Activated CD4-positive, alpha-beta memory T cell treated with anti-CD3 and anti-CD28 coated beads for 36 hours (primary cell): ENCODE measurements around the gene PATL1. TPM values are rescaled to one million over a fixed set of nuclear protein-coding genes. Genes with fewer than 3 reads are reported as not detected.
"Not testable (repeated sequence)": the region's sequence is repeated elsewhere in the genome, so short reads cannot be mapped to it uniquely, and the experiment has no call there.

ENCODE experiments used
- CTCF ChIA-PET: fragments of 350-600 bp; sonication (Branson Sonifier 250); formaldehyde crosslinking; loops from one replicate; lab custom pipeline; 2021; ENCODE audit warnings: antibody characterized with exemption, inconsistent platforms; lab: Charles Lee
- POLR2A ChIA-PET: fragments of 350-600 bp; sonication (Branson Sonifier 250); formaldehyde crosslinking; loops from one replicate; lab custom pipeline; 2021; ENCODE audit warnings: antibody characterized with exemption; lab: Charles Lee
- DNase-seq: peaks from one replicate; pipeline ENCODE4 v3.0.0-alpha.2; 2020
- H3K27ac Mint-ChIP-seq: one replicate; pipeline ENCODE4 v1.8.0; 2021; ENCODE audit warnings: mixed read lengths
- H3K27me3 Mint-ChIP-seq: one replicate; pipeline ENCODE4 v1.8.0; 2021; ENCODE audit warnings: mixed read lengths
- H3K36me3 Mint-ChIP-seq: one replicate; pipeline ENCODE4 v1.8.0; 2021; ENCODE audit warnings: mixed read lengths
- H3K4me1 Mint-ChIP-seq: one replicate; pipeline ENCODE4 v1.8.0; 2021; ENCODE audit warnings: low read depth, mixed read lengths
- H3K4me3 Mint-ChIP-seq: one replicate; pipeline ENCODE4 v1.8.0; 2021; ENCODE audit warnings: mild to moderate bottlenecking, mixed read lengths
- H3K9me3 Mint-ChIP-seq: one replicate; pipeline ENCODE4 v1.8.0; 2021; ENCODE audit warnings: mixed read lengths
- intact Hi-C: fragments of 100-400 bp; cut with micrococcal nuclease; formaldehyde crosslinking; loops from one replicate; pipeline ENCODE4 v1.15.1; 2023
- total RNA-seq, 2 experiments: library from RNA; stranded (reverse); gene quantifications; one replicate each; pipeline ENCODE4 v1.2.3, GENCODE V29; 2021

Gene PATL1
- total RNA-seq, 2 experiments from 2014 or later = 58.3 to 62.3 TPM

- POLR2A ChIA-PET = no interaction called here
- H3K4me3 Mint-ChIP-seq = no peak overlapping the region
- no peaks in the 10 kb centered on the region for H3K27me3 Mint-ChIP-seq
- H3K27ac Mint-ChIP-seq = no peak overlapping the region
- intact Hi-C loops = no loop called here
- no peaks in the 10 kb centered on the region for H3K4me1 Mint-ChIP-seq
- no peak for DNase-seq
- CTCF ChIA-PET = no interaction called here
- H3K36me3 Mint-ChIP-seq = peaks cover 68% of the 10 kb centered on the region
- no peaks in the 10 kb centered on the region for H3K9me3 Mint-ChIP-seq
These were observed 27.7 kb downstream of the PATL1 start for GRCh38 chr11:59641156-59641555.

- H3K27me3 Mint-ChIP-seq = no peaks in the 10 kb centered on the region
- H3K27ac Mint-ChIP-seq = no peak overlapping the region
These were observed 38.3 kb downstream of the PATL1 start for GRCh38 chr11:59630493-59630892.

DNA sequence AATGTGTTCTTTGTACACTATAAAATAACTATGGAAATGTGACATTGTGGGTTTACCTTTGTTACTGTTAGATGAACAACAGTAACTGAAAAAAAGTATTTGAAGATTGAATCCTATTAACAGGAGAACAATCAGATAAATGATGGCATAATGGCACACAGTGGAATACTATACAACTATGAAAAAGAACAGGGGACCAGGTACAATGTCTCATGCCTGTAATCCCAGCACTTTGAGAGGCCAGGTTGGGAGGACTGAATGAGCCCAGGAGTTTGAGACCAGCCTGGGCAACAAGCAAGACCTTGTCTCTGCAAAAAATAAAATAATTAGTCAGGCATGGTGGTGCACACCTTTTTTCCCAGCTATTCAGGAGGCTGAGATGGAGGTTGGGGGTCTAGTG lies 38.8 kb downstream of the PATL1 start:
- Mint-ChIP-seq H3K27me3 (no peaks in the 10 kb centered on the region), H3K4me3 (no peak overlapping the region), H3K9me3 (no peaks in the 10 kb centered on the region), H3K4me1 (no peaks in the 10 kb centered on the region), H3K27ac (no peak overlapping the region), H3K36me3 (peaks cover 10% of the 10 kb centered on the region)
- intact Hi-C loops = no loop called here
- no peak for DNase-seq
- ChIA-PET POLR2A (interaction anchor here (0.7 kb wide), 1 partner anchor 23 kb away, joined by 3 read pairs; no protein-coding TSS in a partner anchor), CTCF (interaction anchor here (0.6 kb wide), 1 partner anchor 109 kb away, joined by 3 read pairs; no protein-coding TSS in a partner anchor)

More at GRCh38 chr11:59630493-59630892, 38.3 kb downstream of the PATL1 start:
- H3K4me3 Mint-ChIP-seq = no peak overlapping the region
- peaks cover 10% of the 10 kb centered on the region for H3K36me3 Mint-ChIP-seq
- H3K4me1 Mint-ChIP-seq = no peaks in the 10 kb centered on the region
- POLR2A ChIA-PET = no interaction called here
- no peak for DNase-seq
- H3K9me3 Mint-ChIP-seq = no peaks in the 10 kb centered on the region
- CTCF ChIA-PET = no interaction called here
- intact Hi-C loops = no loop called here

GRCh38 chr11:59626969-59627368 lies 41.9 kb downstream of the PATL1 start:
- H3K4me1 Mint-ChIP-seq, H3K27me3 Mint-ChIP-seq, H3K36me3 Mint-ChIP-seq, H3K9me3 Mint-ChIP-seq, H3K4me3 Mint-ChIP-seq, CTCF ChIA-PET, intact Hi-C loops, H3K27ac Mint-ChIP-seq, POLR2A ChIA-PET, DNase-seq: not testable (repeated sequence)

DNA sequence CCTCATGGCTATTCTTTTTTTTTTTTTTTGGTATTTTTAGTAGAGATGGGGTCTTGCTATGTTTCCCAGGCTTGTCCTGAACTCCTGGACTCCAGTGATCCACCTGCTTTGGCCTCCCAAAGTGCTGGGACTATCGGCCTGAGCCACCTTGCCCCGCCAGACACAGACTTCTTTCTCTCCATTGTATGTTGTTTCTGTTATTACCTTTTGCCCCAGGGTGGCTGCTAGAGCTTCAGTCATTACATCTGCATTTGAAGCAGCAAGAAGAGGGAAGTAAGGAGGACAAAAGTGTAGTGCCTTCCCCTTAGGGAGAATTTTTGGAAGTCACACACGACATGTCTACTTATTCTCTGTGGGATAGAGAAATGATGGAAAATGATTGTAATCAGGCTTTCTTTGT lies 43.1 kb downstream of the PATL1 start:
- intact Hi-C loops = no loop called here
- ChIA-PET CTCF (no interaction called here), POLR2A (no interaction called here)
- peaks cover 5% of the 10 kb centered on the region for H3K36me3 Mint-ChIP-seq
- H3K27ac Mint-ChIP-seq = no peak overlapping the region
- no peak for DNase-seq
- H3K4me1 Mint-ChIP-seq = no peaks in the 10 kb centered on the region
- H3K27me3 Mint-ChIP-seq = no peaks in the 10 kb centered on the region
- H3K9me3 Mint-ChIP-seq = no peaks in the 10 kb centered on the region
- no peak overlapping the region for H3K4me3 Mint-ChIP-seq

GRCh38 chr11:59617876-59618275 lies 51.0 kb downstream of the PATL1 start:
- no peaks in the 10 kb centered on the region for H3K27me3 Mint-ChIP-seq
- intact Hi-C loops = loop anchor here (2.0 to 5.0 kb wide), 4 partner anchors 137 to 1041 kb away; partner anchors contain the start of genes LPXN, MRPL16, STX3 and ZFP91
- H3K36me3 Mint-ChIP-seq = peaks cover 7% of the 10 kb centered on the region
- no peaks in the 10 kb centered on the region for H3K9me3 Mint-ChIP-seq
- POLR2A ChIA-PET = interaction anchor here (2.9 kb wide), 1 partner anchor 51 kb away, joined by 23 read pairs; the partner anchor contains the start of gene PATL1
- H3K4me1 Mint-ChIP-seq = peaks cover 22% of the 10 kb centered on the region
- no peak overlapping the region for H3K4me3 Mint-ChIP-seq
- CTCF ChIA-PET = interaction anchor here (2.4 kb wide), 1 partner anchor 80 kb away, joined by 13 read pairs; no protein-coding TSS in a partner anchor
- DNase-seq = no peak
- H3K27ac Mint-ChIP-seq = no peak overlapping the region

GRCh38 chr11:59616396-59616982 lies 52.3 kb downstream of the PATL1 start:
- intact Hi-C loops = loop anchor here (1.0 to 5.0 kb wide), 9 partner anchors 53 to 1039 kb away; partner anchors contain the start of genes LPXN, MRPL16, PATL1 and STX3
- no peak for DNase-seq
- H3K4me1 Mint-ChIP-seq = peaks cover 36% of the 10 kb centered on the region
- POLR2A ChIA-PET = interaction anchor here (1.0 to 2.9 kb wide), 5 partner anchors 18 to 66 kb away, joined by 4 to 23 read pairs (median 6); partner anchors contain the start of gene PATL1
- no peaks in the 10 kb centered on the region for H3K27me3 Mint-ChIP-seq
- H3K27ac Mint-ChIP-seq = peak overlapping the region; percentile 95
- CTCF ChIA-PET = interaction anchor here (0.5 to 2.4 kb wide), 4 partner anchors 21 to 137 kb away, joined by 3 to 13 read pairs (median 10); partner anchors contain the start of gene PATL1
- no peaks in the 10 kb centered on the region for H3K9me3 Mint-ChIP-seq
- peak overlapping the region; percentile 75 for H3K4me3 Mint-ChIP-seq
- H3K36me3 Mint-ChIP-seq = peaks cover 11% of the 10 kb centered on the region

- intact Hi-C loops = loop anchor here (1.0 to 5.0 kb wide), 10 partner anchors 50 to 1039 kb away; partner anchors contain the start of genes LPXN, MRPL16, PATL1 and STX3
- CTCF ChIA-PET = interaction anchor here (0.5 to 2.4 kb wide), 4 partner anchors 21 to 138 kb away, joined by 3 to 13 read pairs (median 10); partner anchors contain the start of gene PATL1
- H3K9me3 Mint-ChIP-seq = no peaks in the 10 kb centered on the region
- H3K4me1 Mint-ChIP-seq = peaks cover 41% of the 10 kb centered on the region
- POLR2A ChIA-PET = interaction anchor here (0.8 to 2.9 kb wide), 6 partner anchors 18 to 79 kb away, joined by 3 to 23 read pairs (median 6); partner anchors contain the start of gene PATL1
- peak within 1 kb of the TSS; percentile 89 for H3K4me3 Mint-ChIP-seq
- no peaks in the 10 kb centered on the region for H3K27me3 Mint-ChIP-seq
- DNase-seq = peak; percentile 99
- H3K36me3 Mint-ChIP-seq = peaks cover 11% of the 10 kb centered on the region
- peak within 1 kb of the TSS; percentile 95 for H3K27ac Mint-ChIP-seq
These were observed 53.0 kb downstream of the PATL1 start, which contains the start of gene OSBP for GRCh38 chr11:59615637-59616395. OSBP (minus strand) TSS chr11:59615774; CDS start chr11:59615664, 110 bp downstream.

DNA sequence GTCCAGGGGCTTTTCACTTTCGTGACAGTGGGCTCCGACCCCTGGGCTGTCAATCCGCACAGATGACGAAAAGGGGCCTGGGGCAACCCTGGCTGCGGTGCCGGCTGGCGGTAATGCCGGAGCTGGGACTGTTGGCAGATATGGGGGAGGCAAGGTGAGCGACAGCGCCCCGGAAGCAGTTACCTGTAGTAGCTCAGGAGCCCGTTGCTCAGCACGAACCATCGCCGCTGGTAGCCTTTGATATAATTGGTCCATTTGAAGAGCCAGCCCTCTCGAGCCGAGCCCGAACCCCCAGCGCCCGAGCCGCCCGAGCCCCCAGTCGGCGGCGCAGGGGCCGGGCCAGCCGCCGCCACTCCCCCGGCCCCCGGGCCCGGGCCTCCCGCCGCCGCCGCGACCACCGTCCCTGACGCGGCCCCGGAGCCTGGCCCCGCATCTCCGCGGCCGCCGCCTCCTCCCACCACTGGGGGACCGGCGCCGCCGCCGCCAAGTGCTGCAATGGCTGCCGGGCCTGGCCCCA lies 53.7 kb downstream of the PATL1 start:
- Mint-ChIP-seq H3K9me3 (no peaks in the 10 kb centered on the region), H3K4me3 (peak overlapping the region; percentile 89), H3K4me1 (peaks cover 47% of the 10 kb centered on the region), H3K27me3 (no peaks in the 10 kb centered on the region), H3K36me3 (peaks cover 15% of the 10 kb centered on the region), H3K27ac (peak overlapping the region; percentile 95)
- ChIA-PET CTCF (interaction anchor here (0.6 to 2.4 kb wide), 4 partner anchors 10 to 78 kb away, joined by 3 to 13 read pairs (median 8); partner anchors contain the start of gene PATL1), POLR2A (interaction anchor here (0.8 to 2.9 kb wide), 4 partner anchors 17 to 78 kb away, joined by 3 to 23 read pairs (median 6); partner anchors contain the start of gene PATL1)
- DNase-seq = peak; percentile 71
- intact Hi-C loops = loop anchor here (1.0 to 5.0 kb wide), 4 partner anchors 49 to 1038 kb away; partner anchors contain the start of genes LPXN, MRPL16 and ZFP91

DNA sequence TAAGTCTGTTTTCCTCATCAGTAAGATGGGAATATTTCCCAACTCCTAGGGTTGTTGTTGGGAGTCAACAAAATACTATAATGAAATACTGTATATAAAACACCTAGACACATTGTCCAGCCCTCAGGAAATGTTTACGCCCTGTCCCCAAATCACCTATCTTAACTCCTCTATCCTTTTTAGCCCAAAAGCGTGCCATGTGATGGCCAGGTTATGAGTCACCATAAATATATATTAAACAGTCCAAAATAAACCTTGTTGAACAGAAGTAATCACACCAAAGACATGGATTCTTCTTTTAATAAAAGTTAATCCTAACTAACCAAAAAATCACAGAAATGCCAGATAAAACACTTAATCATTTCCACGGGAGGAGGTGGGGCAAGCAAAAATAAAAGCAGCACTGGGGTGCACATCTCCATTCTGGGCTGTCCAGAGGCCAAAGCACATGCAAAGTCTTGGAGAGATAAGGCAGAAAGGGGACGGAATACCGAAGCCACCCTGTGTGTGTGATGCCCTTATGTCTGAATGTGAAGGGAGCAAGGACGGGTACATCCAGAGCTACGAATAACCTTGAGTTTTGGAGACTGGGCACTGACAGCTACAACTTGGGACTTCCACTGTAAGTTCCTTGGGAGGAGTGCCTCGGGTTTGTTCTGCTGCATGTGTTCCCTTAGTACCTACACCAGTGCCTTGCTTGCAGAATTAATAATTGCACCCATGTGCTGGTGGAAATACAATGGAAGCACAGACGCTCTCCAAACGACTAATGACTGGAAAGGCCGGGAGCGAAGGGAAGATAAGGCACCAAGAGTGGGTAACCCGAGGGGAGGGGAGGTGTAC lies 54.3 kb downstream of the PATL1 start:
- Mint-ChIP-seq H3K27me3 (no peaks in the 10 kb centered on the region), H3K36me3 (peaks cover 20% of the 10 kb centered on the region), H3K27ac (peak overlapping the region; percentile 95), H3K4me1 (peaks cover 53% of the 10 kb centered on the region), H3K9me3 (no peaks in the 10 kb centered on the region), H3K4me3 (peak overlapping the region; percentile 89)
- ChIA-PET POLR2A (interaction anchor here (0.6 kb wide), 1 partner anchor 54 kb away, joined by 3 read pairs; the partner anchor contains the start of gene PATL1), CTCF (interaction anchor here (0.6 to 2.4 kb wide), 3 partner anchors 9 to 77 kb away, joined by 3 to 12 read pairs (median 4); partner anchors contain the start of gene PATL1)
- intact Hi-C loops = loop anchor here (1.0 to 5.0 kb wide), 4 partner anchors 48 to 1037 kb away; partner anchors contain the start of genes LPXN, MRPL16 and ZFP91
- no peak for DNase-seq
